Islet of Langerhans (tissue), 1 donor: ENCODE data around the gene PLXNA4.

Experiments
- FAIRE-seq: peaks from one replicate; lab custom pipeline; 2011; peaks lifted over from hg19 to GRCh38; lab: Jason Lieb, UNC

Gene PLXNA4

DNA sequence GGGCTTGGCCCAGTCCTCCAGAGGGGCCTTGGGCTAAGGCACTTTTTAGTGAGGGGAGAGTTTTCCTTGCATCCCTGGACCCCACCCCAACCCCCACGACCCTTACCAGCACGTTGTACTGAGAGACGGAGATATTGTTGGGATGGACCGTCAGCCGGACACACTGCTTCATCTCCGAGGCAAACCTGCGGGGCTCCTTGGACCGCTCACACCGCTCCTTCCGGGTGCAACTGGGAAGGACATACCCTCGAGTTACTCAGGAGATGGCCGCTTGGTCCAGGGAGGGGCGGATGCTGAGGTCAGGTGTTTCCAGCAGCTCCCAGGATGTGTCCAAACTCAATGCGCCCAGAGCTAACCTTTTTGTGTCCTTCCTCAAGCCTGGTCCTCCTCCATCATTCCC, 348.0 kb downstream of the PLXNA4 start:
- FAIRE-seq, result no peak

DNA sequence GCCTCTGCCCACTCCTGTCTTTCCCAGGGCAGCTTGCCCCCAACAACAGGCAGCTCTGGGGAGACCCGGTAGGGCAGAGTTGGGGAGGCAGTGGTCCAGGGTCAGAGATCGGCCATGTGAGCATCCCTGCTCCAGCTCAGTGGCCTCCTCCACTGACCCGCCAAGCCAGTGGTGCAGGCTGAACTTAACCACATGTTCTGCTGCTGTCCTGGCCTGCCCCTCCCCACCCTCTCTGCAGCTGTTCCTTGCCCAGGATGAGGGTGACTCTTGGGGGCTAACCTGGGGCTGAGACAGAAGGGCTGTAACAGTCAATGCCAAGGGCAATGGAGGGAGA, 349.3 kb downstream of the PLXNA4 start:
- FAIRE-seq, result no peak

DNA sequence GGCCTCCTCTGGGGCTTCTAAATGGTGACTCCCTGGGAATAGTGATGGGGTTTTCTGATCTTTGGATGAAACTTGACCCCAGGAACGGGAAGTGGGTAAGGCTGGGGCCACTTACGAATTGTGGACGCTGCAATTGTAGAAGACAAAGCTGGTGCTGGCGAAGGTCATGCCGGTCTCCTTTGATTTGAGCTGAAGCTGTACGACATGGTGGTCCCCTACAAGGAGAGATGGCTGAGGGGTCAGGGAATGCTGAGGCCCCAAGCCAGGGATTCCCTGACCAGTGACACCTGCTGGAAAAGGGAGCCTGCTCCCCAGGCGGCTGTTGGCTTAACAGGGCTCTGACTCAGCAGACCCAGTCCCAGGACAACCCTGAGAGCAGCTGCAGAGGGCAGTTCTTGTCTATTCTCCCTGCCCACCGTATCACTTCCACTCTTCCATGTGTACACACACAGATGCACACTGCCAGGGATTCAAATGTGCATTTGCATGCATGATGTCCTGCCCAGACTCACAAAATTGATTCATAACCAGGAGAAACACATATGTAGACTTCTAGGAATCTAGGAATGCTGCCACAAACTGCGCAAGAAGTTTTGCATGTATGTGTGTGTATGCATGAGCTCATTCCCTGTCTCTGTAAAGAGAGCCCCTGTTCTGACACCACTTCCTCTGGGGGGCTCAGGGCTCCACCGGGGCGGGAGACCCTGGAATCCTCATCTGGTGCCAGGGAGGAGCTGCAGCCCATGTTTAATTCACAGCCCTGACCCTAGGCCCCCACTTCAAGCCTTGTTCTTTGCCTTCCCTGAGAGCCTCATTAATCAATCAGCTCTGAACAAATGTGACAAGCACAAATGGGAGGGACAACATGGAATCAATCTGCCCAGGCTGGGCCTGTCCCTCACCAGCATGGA, 350.0 kb downstream of the PLXNA4 start:
- FAIRE-seq, result no peak

DNA sequence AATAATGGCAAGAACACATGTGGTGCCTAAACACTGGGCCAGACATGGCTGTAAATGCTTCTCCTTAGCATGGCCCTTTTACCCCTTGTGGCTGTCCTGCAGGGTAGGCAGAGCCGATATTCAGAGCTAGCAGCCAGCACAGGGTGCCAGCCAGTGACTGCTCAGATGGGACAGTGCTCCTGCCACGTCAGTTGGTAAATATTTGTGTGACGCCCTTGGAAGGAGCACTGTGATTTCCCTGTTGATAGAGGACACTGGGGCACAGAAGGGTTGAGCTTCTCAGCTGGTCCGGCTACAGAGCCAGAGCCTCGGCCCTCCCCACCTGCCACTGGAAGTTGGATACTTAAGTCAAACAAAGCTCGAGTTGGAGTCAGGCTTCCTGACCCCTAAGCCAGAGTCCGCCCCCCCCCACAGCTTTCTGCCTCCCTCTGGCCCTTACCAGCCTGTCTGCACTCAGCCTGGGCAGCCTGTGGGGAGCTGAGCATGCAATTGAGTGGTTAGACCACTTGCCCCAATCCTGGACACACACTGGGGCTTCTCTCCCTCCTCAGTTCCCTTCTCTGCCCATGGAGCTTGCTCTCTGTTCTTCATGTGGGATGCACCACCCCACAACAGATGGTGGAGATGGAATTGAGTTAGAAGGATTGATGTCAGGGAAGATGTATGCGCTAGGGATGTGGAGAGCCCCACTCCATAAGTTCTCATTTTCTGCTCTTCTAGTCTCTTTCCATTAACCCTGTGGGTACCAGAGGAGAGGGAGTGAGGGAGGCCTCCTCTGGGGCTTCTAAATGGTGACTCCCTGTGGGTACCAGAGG, 350.8 kb downstream of the PLXNA4 start:
- FAIRE-seq, result no peak

DNA sequence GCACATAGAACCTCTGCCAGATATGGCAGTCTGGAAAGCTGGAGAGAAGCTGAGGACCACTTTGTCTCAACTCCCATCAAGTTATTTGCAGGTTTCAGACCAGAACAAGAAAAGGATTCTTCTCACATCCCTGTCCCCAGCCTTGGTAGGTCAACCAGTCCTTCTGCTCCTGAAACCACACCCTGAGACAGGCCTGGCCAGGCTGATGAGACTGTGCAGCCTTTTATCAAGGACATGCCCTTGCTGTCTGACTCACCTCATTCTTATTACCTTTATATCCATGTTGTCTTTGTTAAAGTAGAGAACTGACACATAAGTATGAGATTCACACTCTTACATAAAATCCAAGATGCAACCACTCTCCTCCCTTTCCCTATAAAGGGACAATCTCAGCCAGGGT, 354.9 kb downstream of the PLXNA4 start:
- no peak for FAIRE-seq

DNA sequence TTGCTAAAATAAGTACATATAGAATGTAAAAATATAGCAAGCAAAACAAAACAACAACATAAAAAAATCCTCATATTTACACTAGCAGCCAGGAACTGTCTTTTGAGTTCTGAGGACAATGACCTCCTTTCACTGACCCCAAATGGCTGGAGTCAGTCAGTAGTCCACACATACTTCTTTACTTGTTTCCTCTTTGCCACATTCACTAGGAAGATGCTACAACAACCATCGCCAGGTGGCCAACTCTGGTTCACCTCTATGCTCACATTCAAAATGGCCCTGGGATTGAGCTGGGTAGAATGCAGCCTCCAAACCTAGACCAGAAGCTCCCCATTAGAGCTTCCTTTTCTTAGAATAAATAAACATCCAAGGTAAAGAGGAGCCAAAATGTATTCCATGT, 356.2 kb downstream of the PLXNA4 start:
- no peak for FAIRE-seq

DNA sequence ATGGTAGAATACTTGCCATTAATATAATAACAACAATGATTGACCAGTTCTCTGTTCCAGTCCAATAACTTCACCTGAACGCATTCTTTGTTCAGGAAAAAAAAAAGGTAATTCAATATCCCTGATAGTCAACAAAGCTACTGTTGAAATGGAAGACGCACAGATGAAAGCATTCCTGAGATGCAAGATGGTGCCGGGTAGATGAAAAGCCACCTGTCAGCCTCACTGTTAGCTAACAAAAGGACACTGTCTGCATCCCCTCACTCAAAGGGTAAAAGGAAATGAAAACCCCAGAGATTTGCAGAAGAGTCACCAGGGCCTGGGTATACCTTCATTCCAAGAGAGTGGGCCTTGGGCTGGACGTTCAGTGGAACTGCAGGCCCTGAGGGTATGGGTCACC, 357.4 kb downstream of the PLXNA4 start:
- no peak for FAIRE-seq

DNA sequence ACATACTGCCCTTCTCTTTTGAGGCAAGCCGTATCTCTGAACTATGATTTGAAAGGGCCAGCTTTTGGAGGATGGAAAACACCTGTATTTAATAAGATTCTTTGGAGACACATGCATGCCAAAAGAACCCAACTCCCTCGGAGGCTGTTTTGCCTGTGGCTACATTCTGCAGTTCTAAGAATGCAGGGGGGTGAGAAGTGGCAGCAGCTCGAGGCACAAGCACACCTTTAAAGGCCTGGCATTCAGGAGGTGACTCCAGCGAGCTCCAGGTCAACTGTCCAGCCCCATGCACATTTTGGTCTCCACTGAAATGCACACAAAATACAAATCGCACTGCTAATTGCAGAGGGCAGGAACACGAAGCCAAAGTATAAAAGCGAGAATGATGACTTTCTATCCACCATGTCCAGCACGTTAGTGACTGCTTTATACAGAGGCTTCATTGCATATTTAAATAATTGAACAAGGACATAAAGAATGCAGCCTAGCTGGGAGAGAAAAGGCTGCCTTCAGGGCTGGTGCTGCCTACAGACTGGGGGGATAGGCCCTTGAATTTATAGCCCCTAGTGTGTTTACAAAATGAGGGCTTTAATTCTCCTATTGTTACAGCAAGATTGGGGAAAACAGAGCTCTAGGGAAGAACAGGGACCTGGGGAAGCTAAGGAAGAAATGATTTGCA, 359.3 kb downstream of the PLXNA4 start:
- no peak for FAIRE-seq

DNA sequence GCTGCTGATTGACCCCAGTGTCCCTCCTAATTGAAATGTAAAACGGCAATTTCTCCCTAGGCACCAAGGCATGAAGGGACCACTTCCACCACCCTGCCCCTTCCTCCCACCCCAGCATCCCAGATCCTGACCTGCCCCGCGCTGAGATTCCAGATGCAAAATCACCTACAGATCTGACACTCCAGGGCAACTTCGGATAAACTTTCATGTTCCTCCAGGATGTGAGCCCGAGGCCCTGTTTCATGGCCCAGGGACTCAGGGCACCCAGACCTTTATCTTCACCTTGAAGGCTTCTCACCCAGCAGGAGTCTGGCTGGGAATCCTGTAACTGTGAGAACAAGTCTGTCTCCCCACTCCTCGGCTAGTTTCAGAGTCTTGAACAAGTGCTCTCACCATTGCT, 361.8 kb downstream of the PLXNA4 start:
- no peak for FAIRE-seq

DNA sequence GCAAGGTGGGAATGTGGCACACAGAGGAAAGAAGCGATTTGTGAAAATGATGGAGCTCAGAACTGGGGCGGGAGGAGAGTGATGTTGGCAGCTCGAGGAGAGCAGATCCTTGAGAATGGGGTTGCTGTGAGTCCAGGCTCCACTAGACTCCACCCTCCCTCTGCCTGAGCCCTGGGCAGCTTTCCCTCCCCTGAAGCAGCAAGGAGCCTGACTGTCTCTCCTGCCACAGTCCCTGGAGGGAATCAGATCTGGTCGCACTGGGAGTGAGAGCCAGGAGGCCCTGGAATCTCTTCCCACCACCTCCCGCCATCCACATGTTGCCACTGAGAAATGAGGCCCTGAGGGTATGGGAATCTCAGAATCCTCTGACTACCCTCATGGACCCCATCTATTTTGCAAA, 362.7 kb downstream of the PLXNA4 start:
- no peak for FAIRE-seq

DNA sequence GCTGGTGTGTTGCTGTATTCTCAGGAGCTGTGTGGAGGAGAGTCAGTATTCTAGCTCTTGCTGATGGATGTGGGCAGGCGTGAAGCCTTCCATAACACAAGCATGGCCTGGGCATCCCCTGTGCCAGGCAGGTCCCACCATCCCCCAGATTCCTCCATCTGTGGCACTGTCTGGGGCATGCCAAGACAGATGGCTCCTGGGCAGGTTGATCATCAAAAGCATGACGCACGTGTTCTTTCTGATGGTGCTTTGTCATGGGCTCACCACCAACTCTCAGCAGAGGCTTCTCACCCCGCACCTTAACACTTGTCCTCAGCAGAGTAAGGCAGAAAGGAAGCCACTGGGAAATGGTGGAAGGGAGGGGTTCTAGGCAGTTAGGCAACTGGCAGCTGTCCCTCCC, 364.3 kb downstream of the PLXNA4 start:
- no peak for FAIRE-seq

DNA sequence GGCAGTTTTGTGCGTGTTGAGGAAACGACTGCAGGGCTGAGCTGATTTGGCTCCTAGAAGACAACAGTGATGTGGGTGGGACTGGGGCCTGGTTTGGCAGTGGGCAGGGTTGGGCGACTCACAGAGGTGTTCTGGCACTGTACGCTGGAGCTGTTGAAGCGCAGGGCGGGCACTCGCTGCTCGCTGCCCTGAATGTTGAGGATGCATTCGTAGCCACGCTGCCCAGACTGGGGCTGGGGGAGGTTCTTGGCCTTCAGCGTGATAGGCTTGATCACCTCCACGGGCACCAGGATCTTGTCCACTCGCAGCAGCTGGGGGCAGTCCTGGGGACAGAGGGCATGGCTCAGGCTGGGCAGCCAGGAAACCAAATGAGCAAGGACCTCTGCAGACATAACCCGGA, 365.4 kb downstream of the PLXNA4 start:
- no peak for FAIRE-seq

DNA sequence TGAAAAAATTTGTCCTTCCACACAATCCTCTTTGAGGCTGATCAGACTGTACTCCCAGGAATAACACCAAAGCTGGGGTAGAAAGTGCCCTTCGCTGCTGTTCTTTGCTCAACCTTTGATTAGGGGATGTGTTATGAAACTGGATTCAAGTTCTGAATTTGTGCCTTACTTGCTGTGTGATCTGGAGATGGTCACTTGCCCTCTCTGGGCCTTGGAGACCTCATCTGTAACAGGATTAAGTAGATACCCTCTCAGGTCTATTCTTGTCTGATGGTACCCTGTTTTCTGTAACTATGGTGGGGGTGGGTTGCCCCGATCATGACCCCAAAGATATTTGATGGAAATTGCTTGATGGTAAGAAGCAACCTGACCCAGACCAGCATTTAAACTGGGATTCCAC, 368.5 kb downstream of the PLXNA4 start:
- no peak for FAIRE-seq

DNA sequence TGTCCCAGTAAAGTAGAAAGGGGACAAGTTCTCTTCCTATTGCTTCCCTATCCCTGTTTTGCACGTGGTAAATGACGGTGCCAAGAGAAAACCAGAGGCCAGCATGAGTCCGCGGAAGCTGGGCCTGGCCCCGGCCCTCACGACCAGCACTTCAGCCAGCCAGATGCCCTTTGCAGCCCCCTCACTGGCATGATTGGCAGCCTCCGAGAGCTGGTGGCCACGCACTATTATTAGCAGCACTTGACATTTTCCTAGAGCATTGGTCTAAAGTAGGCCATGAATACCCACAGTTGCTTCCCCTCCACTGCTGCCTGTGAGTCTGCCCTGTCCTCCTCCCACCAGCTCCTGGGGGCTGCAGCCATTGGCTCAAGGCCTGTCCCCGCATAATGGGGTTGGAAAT, 369.1 kb downstream of the PLXNA4 start:
- no peak for FAIRE-seq

DNA sequence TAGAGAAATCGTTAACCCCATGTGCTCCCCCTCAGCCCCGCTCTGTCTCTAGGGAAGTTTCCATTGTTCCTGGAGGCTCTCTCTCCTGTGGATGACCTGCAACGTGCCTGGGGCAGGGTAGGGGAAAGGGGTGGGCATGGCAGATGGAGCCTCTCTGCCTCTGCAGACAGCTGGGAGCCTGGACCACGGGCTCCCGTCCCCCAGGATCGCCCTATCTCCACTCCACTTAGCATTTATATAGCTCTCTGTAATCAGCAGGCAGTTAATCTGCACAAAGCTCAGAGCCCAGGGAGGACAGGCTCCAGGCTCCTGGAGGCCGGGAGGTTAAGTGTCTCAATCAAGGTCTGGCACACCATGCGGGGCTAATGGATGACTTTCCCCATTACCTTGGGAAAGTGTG, 369.7 kb downstream of the PLXNA4 start:
- FAIRE-seq, result no peak

DNA sequence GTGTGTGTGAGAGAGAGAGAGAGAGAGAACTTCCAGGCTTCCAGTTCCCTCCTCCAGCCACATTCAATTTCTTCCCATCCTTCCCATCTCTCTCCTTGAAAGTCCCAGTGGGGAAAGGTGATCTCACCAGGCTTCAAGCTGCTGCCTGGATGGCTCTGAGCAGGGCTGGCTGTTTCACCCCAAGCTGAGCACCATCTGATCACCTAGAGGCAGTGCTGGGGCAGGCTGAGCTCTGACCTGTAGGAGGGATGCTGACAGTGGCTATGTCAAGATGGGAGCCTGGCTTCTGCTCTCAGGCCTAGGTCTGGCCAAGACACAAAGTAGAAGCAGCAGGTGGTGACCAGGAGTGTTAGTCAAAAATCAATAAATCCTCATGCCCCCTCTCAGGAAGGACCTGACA, 370.8 kb downstream of the PLXNA4 start:
- FAIRE-seq, result no peak

DNA sequence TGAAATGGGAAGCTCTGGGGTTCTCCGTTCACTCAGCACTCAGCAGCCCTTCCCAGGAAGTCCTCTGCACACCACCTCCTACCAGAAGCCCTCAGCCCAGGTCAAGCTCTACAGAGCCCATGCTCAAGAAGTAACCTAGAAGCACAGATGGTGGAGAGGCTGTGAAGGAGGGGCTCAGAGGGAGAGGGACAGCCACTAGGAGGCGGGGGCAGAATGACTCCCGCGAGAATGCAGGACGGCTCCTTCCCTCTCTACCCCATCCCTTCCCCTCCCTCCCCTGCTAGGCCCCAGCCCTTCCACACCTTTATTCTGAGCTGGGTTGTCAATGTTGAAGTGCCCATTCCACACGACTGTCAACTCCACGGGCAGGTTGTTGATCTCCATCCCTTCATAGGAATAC, 373.2 kb downstream of the PLXNA4 start:
- FAIRE-seq, result no peak

DNA sequence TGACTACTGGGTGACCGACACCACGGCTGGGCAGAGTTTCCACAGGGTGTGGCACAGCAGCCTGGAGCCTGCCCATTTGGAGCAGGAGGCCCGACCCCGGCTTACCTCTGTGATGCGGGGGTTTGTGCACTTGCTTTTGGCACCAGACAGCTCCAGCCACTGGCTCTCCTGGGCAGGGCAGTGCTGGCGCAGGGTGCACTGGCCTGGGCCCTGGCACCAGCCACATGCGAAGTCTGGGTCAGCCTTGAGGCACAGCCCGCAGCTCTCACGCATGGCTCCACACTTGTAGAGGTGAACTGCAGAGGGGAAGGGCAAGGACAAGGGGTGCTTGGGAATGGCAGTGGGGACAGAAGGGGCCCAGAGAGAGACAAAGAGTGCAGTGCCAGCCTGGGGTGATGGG, 373.7 kb downstream of the PLXNA4 start:
- no peak for FAIRE-seq

DNA sequence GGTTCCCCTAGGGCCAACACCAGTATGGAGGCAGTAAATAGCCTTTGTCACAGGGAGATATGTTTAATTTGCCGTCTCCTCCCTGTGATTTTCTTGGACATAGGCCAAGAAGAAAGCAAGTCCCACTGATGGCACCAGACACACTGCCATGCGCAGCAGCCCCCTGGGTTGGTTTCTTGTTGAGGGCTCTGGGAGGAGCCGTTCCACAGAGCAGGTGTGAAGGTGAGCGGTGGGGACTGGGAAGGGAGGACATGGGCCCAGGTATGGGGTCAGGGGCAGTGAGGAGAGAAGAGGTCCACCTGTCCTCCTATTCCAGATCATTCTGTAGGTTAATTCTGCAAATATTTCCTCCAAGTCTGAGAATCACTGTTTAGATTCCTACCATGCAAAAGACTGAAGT, 376.1 kb downstream of the PLXNA4 start:
- FAIRE-seq, result no peak

DNA sequence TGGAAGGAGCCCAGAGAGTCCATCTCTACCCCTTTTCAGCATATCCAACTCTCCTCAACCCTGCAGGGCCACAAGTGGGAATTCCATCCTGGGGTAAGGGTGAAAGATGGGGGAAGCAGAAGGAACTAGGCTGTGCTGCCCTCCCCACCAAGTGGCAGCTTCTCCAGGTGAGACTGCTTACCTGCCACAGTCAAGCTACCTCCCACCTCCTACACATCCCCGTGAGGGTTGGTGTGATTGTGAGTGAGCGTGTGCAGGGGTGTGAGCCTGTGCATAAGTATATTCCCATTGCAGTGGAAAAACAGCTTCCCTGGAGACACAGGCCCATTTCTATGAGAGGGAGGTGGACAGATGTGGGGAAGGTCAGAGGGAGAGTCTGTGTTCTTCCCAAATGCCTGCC, 376.6 kb downstream of the PLXNA4 start:
- FAIRE-seq, result no peak

DNA sequence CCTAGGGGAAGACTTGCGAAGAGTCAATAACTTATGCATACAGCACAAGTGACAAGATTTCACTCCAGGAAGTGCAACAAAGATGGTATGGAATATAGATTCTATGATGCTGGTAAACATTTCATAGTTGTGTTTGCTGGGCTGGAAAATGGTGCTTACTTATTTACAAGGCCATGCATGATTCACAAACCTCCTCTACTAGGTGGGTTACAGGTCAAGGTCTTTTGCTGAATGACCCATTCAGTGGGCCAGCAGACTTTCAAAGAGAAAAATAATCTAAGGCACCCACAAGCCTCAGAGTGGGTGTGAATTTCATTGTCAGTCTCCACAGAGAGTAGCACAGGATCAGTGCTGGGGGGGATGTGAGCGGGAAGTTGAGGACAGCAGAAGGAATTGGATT, 378.5 kb downstream of the PLXNA4 start:
- FAIRE-seq, result no peak

DNA sequence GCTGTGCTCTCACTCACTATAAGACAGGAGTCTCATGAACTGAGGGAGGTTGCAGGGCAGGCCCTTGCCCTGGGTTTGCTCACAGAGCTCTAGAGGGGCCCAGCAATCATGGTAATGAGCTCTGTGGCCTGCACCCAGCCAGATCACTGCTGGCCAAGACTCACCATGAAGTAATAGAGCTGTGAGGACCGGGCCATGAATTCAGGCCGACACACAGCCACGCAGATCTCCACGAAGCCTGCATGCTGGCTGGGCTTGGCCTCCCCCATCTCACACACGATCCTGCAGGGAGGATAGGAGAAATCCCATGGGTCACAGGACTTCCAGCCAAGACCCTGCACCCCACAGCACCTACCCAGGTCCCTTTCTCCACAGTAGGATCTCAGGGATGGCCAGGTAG, 382.4 kb downstream of the PLXNA4 start:
- FAIRE-seq, result no peak

DNA sequence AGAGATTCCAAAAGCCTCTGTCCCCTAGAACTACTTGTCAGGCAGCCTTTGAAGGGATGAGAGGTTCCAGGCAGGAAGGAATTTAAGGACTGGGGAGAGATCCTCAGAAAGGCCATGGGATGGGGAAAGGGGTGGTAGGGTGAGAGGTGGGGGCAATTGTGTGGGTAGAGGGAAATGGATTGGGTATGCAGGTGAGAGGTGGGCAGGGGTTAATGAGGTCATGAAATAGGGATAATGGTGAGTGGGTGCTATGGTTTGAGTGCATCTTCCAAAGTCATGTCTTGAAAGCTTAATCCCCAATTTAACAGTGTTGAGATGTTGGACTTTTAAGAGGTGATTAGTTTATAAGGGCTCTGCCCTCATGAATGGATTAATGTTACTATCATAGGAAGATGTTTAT, 383.5 kb downstream of the PLXNA4 start:
- no peak for FAIRE-seq
